ENCODE measurements around the gene PRAMEF12.
"Not testable (repeated sequence)": the region's sequence is repeated elsewhere in the genome, so short reads cannot be mapped to it uniquely, and the experiment has no call there.

PRAMEF12 gene

GRCh38 chr1:12770620-12771019 lies 2.9 kb upstream of the PRAMEF12 start:
- no peak for DNase-seq (ENCODE audit: low spot score)

- DNase-seq (ENCODE audit: low spot score): no peak
Observed at GRCh38 chr1:12771186-12771585, 2.4 kb upstream of the PRAMEF12 start.

GRCh38 chr1:12772520-12772919 lies 1.0 kb upstream of the PRAMEF12 start:
- no peak for DNase-seq (ENCODE audit: low spot score)

- no peak for DNase-seq (ENCODE audit: low spot score)
Observed at GRCh38 chr1:12774801-12775345, 1.3 kb downstream of the PRAMEF12 start.

- DNase-seq (ENCODE audit: low spot score): no peak
Observed at GRCh38 chr1:12775443-12775842, 1.9 kb downstream of the PRAMEF12 start.

GRCh38 chr1:12776801-12777557 lies 3.4 kb downstream of the PRAMEF12 start:
- no peak for DNase-seq (ENCODE audit: low spot score)

- DNase-seq (ENCODE audit: low spot score): no peak
Observed at GRCh38 chr1:12778061-12778460, 4.5 kb downstream of the PRAMEF12 start.

GRCh38 chr1:12778907-12779306 lies 5.4 kb downstream of the PRAMEF12 start:
- DNase-seq (ENCODE audit: low spot score): no peak

GRCh38 chr1:12781488-12781887 lies 8.0 kb downstream of the PRAMEF12 start:
- DNase-seq (ENCODE audit: low spot score): not testable (repeated sequence)

GRCh38 chr1:12783783-12784182 lies 10.2 kb downstream of the PRAMEF12 start:
- not testable (repeated sequence) for DNase-seq (ENCODE audit: low spot score)

GRCh38 chr1:12784729-12785128 lies 11.2 kb downstream of the PRAMEF12 start:
- DNase-seq (ENCODE audit: low spot score): not testable (repeated sequence)

GRCh38 chr1:12791097-12791496 lies 17.6 kb downstream of the PRAMEF12 start, which contains the start of gene PRAMEF1:
PRAMEF1 (plus strand) TSS chr1:12791397; CDS start chr1:12793228, 1,831 bp downstream.
- not testable (repeated sequence) for DNase-seq (ENCODE audit: low spot score)

- no peak for DNase-seq (ENCODE audit: low spot score)
Observed at GRCh38 chr1:12798911-12799310, 25.4 kb downstream of the PRAMEF12 start.

- DNase-seq (ENCODE audit: low spot score): no peak
Observed at GRCh38 chr1:12799730-12800129, 26.2 kb downstream of the PRAMEF12 start.

- DNase-seq (ENCODE audit: low spot score): no peak
Observed at GRCh38 chr1:12809933-12810332, 36.4 kb downstream of the PRAMEF12 start.

GRCh38 chr1:12810691-12811408 lies 37.3 kb downstream of the PRAMEF12 start:
- no peak for DNase-seq (ENCODE audit: low spot score)

- DNase-seq (ENCODE audit: low spot score): no peak
Observed at GRCh38 chr1:12811409-12811784, 37.9 kb downstream of the PRAMEF12 start.

GRCh38 chr1:12819061-12819460 lies 45.5 kb downstream of the PRAMEF12 start:
- not testable (repeated sequence) for DNase-seq (ENCODE audit: low spot score)
